Stimulated activated CD4-positive, alpha-beta T cell treated with anti-CD3 and anti-CD28 coated beads, Interleukin-4, amount 100 ng/mL, for 4 hours (primary cell): ENCODE data around the gene MTMR12.
"Not testable (repeated sequence)": the region's sequence is repeated elsewhere in the genome, so short reads cannot be mapped to it uniquely, and the experiment has no call there.

Experiments
- DNase-seq, 2 experiments: peaks; one replicate each; pipeline ENCODE4 v3.0.0-alpha.2; 2020

MTMR12 gene

GRCh38 chr5:32295966-32296772, 16.6 kb downstream of the MTMR12 start:
- DNase-seq, result not testable (repeated sequence)

GRCh38 chr5:32291591-32291990, 21.1 kb downstream of the MTMR12 start:
- no peak for DNase-seq

GRCh38 chr5:32290922-32291321, 21.8 kb downstream of the MTMR12 start:
- no peak for DNase-seq

- DNase-seq, result not testable (repeated sequence)
These were observed 22.2 kb downstream of the MTMR12 start for GRCh38 chr5:32290501-32290900.

- DNase-seq, result not testable (repeated sequence)
These were observed 22.8 kb downstream of the MTMR12 start for GRCh38 chr5:32289986-32290385.

- DNase-seq, result not testable (repeated sequence)
These were observed 24.6 kb downstream of the MTMR12 start for GRCh38 chr5:32288135-32288534.

GRCh38 chr5:32287525-32287924, 25.2 kb downstream of the MTMR12 start:
- DNase-seq, result not testable (repeated sequence)

GRCh38 chr5:32285510-32286138, 27.1 kb downstream of the MTMR12 start:
- no peak for DNase-seq

- no peak for DNase-seq
These were observed 29.0 kb downstream of the MTMR12 start for GRCh38 chr5:32283539-32284377.

GRCh38 chr5:32283061-32283460, 29.7 kb downstream of the MTMR12 start:
- DNase-seq, result no peak

GRCh38 chr5:32282633-32283032, 30.1 kb downstream of the MTMR12 start:
- DNase-seq, result no peak

- DNase-seq, result not testable (repeated sequence)
These were observed 31.2 kb downstream of the MTMR12 start for GRCh38 chr5:32281378-32282133.

GRCh38 chr5:32280656-32281081, 32.1 kb downstream of the MTMR12 start:
- no peak for DNase-seq

GRCh38 chr5:32279786-32280185, 33.0 kb downstream of the MTMR12 start:
- no peak for DNase-seq

GRCh38 chr5:32279223-32279622, 33.5 kb downstream of the MTMR12 start:
- no peak for DNase-seq

GRCh38 chr5:32278406-32278805, 34.3 kb downstream of the MTMR12 start:
- no peak for DNase-seq

- no peak for DNase-seq
These were observed 34.9 kb downstream of the MTMR12 start for GRCh38 chr5:32277798-32278197.

- DNase-seq, result no peak
These were observed 36.4 kb downstream of the MTMR12 start for GRCh38 chr5:32276173-32276853.

- DNase-seq, result no peak
These were observed 37.4 kb downstream of the MTMR12 start for GRCh38 chr5:32275396-32275741.

GRCh38 chr5:32274548-32275395, 38.0 kb downstream of the MTMR12 start:
- DNase-seq, result no peak

GRCh38 chr5:32273821-32274220, 38.9 kb downstream of the MTMR12 start:
- DNase-seq, result no peak
